Osteoblast (primary cell): Measurements from ENCODE around the gene DPP6. TPM values are rescaled to one million over a fixed set of nuclear protein-coding genes. Genes with fewer than 3 reads are reported as not detected.
"Not testable (repeated sequence)": the region's sequence is repeated elsewhere in the genome, so short reads cannot be mapped to it uniquely, and the experiment has no call there.

Experiments
- DNase-seq: peaks from one replicate; pipeline ENCODE4 v3.0.0; 2011; ENCODE audit warnings: low spot score, mixed read lengths; ENCODE audit not compliant: insufficient read length; ENCODE audit errors: missing footprints
- H2AFZ ChIP-seq: 2 replicates; pipeline ENCODE4 v1.6.0; 2011; ENCODE audit warnings: mild to moderate bottlenecking, low read length
- H3K27ac ChIP-seq: 2 replicates; pipeline ENCODE4 v1.5.1; 2011; ENCODE audit warnings: mild to moderate bottlenecking, low read depth, low read length, moderate library complexity
- H3K27me3 ChIP-seq: 2 replicates; pipeline ENCODE4 v1.6.0; 2012; ENCODE audit warnings: mild to moderate bottlenecking, control low read depth, inconsistent platforms, low read length, moderate library complexity; ENCODE audit not compliant: insufficient read depth
- H3K36me3 ChIP-seq: 2 replicates; pipeline ENCODE4 v1.5.1; 2011; ENCODE audit warnings: mild to moderate bottlenecking, low read length, control low read depth, moderate library complexity; ENCODE audit not compliant: insufficient read depth
- H3K4me1 ChIP-seq: 2 replicates; pipeline ENCODE4 v1.5.1; 2011; ENCODE audit warnings: mild to moderate bottlenecking, low read length, control low read depth, moderate library complexity; ENCODE audit not compliant: insufficient read depth
- H3K4me2 ChIP-seq: 2 replicates; pipeline ENCODE4 v1.6.0; 2011; ENCODE audit warnings: mild to moderate bottlenecking, low read length; ENCODE audit not compliant: insufficient read depth
- H3K4me3 ChIP-seq: fragments of 200-600 bp; sonication (generic); 3 replicates; pipeline ENCODE4 v1.5.1; 2012; ENCODE audit warnings: mild to moderate bottlenecking, low read length, inconsistent platforms; ENCODE audit not compliant: insufficient read depth
- H3K79me2 ChIP-seq: 2 replicates; pipeline ENCODE4 v1.6.0; 2012; ENCODE audit warnings: mild to moderate bottlenecking, low read length, control low read depth, inconsistent platforms; ENCODE audit not compliant: insufficient read depth
- H3K9me3 ChIP-seq: 2 replicates; pipeline ENCODE4 v1.5.1; 2011; ENCODE audit warnings: low read depth, low read length, control low read depth
- H4K20me1 ChIP-seq: 2 replicates; pipeline ENCODE4 v1.6.0; 2012; ENCODE audit warnings: mild to moderate bottlenecking, low read length, control low read depth; ENCODE audit not compliant: insufficient read depth
- total RNA-seq: library from RNA; depleted of rRNA; stranded (reverse); fragments of >200 nt; gene quantifications from 2 replicates; pipeline ENCODE4 v1.2.3, GENCODE V29; 2012

The DPP6 gene
- total RNA-seq, 1 donor: not detected

DNA sequence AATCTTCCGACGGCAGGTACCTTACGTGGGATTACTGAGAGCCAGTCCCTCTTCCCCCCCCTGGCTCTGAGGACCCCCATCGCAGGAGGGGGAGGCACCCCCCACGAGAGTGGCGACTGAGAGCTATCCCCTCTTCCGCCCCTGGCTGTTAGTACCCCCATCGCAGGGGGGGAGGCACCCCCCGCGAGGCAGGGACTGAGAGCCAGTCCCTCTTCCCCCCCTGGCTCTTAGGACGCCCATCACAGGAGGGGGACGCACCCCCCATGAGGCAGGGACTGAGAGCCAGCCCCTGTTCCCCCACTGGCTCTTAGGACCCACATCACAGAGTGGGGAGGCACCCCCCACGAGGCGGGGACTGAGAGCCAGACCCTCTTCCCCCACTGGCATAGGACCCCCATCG lies 8.4 kb downstream of the DPP6 start:
- H3K36me3 ChIP-seq, H3K4me1 ChIP-seq: not testable (repeated sequence)

DNA sequence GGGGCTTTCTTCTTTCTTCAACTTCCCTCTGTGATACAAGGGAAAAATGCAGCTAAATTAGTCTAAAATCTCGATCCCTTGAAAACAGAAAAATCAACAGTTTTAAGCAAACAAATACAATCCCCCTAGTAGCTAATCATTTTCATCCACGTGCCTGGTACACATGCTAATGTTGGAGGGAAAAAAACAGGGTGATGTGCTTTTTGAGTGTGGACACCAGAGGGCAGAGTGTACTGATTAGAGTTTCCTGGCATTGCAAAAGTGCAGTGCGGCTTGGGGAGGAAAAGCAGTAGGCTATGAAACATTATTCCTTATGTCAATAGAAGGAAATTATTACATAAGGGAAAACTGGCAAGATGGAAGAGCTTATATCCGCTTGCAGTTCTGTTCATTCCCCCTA lies 19.6 kb downstream of the DPP6 start:
- H3K4me3 ChIP-seq, H3K9me3 ChIP-seq, H3K36me3 ChIP-seq, H3K4me2 ChIP-seq, H4K20me1 ChIP-seq, H3K27ac ChIP-seq, H3K27me3 ChIP-seq, H2AFZ ChIP-seq, DNase-seq, H3K4me1 ChIP-seq, H3K79me2 ChIP-seq: not testable (repeated sequence)

More for the DNA sequence above, 8.4 kb downstream of the DPP6 start:
- H3K27me3 ChIP-seq, H3K9me3 ChIP-seq, H3K4me3 ChIP-seq, DNase-seq, H2AFZ ChIP-seq, H4K20me1 ChIP-seq, H3K79me2 ChIP-seq, H3K27ac ChIP-seq, H3K4me2 ChIP-seq: not testable (repeated sequence)

DNA sequence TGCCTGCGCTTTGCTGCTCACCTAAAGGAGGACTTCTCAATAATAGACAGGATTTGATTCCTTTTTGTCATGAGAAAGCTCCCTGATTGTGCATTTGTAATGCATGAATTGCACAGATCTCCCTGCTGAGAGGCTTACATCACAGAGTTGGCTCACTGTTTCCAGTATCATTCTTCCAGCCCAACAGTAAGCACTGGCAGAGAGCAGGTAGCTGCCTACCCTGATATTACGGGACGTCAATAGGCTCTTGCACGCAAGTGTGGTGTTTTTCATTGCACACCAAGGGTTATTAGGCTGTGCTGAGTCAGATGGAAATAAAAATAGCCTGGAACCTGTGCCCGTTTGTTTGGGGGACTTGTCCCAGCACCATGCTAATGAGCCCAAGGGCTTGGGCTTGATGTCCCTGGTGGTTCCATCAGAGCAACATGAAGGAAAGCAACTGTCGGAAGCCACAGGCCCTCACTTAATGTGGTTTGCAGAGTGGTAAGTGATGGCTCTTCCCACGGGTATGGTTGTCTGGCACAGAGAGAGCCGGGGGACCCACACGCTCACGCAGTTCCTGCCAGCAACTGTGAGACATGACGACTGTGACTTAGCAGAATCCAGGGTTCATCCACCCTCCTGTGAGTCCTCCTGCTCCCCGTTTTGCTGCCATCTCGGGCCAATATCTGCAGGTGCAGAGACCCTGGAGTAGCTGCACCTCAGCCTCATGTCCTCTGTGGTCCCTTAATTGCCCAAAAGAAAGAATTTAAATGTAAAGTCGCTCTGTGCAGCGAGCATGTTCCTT lies 20.4 kb downstream of the DPP6 start:
- DNase-seq, H3K4me1 ChIP-seq, H3K4me2 ChIP-seq, H2AFZ ChIP-seq, H3K36me3 ChIP-seq, H3K27ac ChIP-seq, H3K9me3 ChIP-seq, H3K4me3 ChIP-seq, H3K27me3 ChIP-seq, H3K79me2 ChIP-seq, H4K20me1 ChIP-seq: not testable (repeated sequence)

DNA sequence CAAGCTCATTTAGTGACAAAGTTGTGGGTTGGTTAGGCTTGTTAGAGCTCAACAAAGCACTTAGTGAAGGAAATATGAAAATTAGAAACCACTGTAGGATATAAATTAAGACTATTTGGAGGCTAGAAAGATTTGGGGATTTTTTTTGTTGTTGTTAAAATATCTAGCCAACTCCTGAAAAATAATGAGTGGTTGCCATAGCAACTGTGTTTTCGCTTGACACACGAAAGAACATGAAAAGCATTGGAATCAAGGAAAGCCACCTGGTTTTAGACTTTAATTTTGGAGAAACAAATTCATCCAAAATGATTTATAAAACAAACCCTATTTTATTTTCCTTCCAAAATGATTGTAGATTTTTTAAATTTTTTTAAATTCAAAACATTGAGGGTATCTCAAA lies 26.3 kb downstream of the DPP6 start:
- H3K4me1 ChIP-seq, H2AFZ ChIP-seq, H3K9me3 ChIP-seq, H3K27ac ChIP-seq, H3K36me3 ChIP-seq, H3K79me2 ChIP-seq, DNase-seq, H3K4me2 ChIP-seq, H3K27me3 ChIP-seq, H4K20me1 ChIP-seq, H3K4me3 ChIP-seq: not testable (repeated sequence)

DNA sequence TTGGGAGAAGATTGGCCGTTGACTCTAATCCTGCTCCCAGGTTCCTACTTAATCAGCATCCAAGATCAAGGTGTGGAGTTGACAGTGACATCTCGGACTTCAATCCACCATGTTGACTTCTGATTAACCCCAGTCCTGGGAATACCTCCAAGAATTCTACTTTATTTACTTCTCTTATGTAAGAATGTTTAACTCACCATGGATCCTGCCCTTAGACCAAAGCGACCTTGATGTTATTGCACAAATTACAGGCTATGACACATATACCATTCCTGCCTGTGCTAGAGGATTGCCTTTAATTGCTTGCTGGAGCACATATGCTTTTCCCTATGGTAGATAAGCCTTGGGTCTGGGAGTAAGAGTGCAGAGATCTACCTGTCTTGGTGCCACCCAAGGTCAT lies 28.1 kb downstream of the DPP6 start:
- H3K27ac ChIP-seq, H4K20me1 ChIP-seq, H2AFZ ChIP-seq, H3K79me2 ChIP-seq, H3K4me1 ChIP-seq, H3K4me2 ChIP-seq, H3K36me3 ChIP-seq, H3K27me3 ChIP-seq, DNase-seq, H3K9me3 ChIP-seq, H3K4me3 ChIP-seq: not testable (repeated sequence)

DNA sequence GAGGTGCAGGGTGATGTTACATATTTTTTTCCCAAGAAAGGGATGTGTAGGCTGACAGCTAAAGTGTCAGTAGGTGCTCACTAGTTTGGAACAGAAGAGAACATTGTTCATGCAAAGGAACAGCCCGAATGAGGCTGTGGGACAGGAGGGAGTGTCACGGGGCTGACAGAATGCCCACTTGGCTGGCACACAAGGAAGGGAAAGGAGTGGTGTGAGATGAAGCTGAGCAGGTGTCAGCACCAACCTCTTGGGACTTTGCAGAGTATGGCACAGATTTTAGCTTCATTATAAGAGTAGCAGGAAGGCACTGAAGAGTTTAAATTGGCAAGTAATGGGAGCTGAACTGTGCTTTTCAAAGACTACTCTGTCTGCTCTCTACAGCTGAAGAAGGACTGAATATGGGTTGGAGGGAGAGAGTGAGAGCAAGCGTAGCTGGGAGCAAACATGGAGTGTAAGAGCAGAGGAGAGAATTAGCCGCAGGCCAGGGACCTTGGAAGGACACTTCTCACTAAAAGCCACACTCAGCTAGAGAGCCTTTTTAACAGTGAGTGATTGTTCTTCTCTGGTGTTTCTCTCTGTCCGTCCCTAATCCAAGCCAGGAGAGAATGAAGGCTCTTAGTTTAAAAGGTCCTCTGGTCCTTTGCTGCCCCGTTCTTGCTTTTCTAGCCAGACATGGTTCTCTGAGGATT lies 35.0 kb downstream of the DPP6 start:
- not testable (repeated sequence) for H2AFZ ChIP-seq, DNase-seq, H3K4me1 ChIP-seq, H3K4me2 ChIP-seq, H3K79me2 ChIP-seq, H3K4me3 ChIP-seq, H3K27me3 ChIP-seq, H3K27ac ChIP-seq, H3K36me3 ChIP-seq, H3K9me3 ChIP-seq, H4K20me1 ChIP-seq

DNA sequence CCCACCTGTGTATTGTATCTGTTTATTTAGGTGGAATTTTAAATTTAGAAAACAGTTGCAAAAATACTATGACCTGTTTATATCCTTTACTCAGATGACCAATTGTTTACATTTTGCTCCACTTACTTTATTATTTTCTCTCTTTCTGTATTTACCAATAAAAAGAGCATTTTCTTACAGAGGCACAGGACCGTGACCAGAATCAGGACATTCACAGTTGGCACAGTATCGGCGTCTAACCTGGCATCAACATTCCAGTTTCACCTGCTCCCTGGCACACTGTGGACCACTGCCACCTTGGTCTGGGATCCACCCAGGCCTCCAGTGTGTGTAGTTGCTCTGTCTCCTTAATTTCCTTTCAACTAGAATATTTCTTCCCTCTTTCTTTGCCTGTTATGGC lies 39.9 kb downstream of the DPP6 start:
- not testable (repeated sequence) for H3K4me2 ChIP-seq, H3K27ac ChIP-seq, H3K79me2 ChIP-seq, H3K4me3 ChIP-seq, H4K20me1 ChIP-seq, H3K9me3 ChIP-seq, H3K27me3 ChIP-seq, H3K4me1 ChIP-seq, H2AFZ ChIP-seq, H3K36me3 ChIP-seq, DNase-seq

DNA sequence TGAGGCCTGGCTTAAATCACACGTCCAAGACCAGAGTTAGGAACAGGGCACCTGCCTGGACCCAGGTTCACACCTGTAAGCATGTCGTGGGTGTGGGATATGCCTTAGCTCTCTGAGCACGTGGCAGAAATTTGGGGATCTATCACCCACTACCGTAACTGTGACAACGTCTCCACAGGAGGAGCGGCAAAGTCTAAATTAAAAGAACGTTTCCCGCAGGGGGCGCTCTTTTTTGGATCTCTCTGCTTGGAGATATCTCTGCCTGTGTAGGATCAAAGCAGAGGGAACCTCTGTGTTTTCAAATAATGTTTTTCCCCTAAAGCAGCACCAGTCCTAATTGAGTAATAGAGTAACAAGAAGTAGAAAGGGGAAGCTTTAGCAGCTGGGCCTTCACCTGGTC lies 43.0 kb downstream of the DPP6 start:
- H3K4me1 ChIP-seq, H3K4me2 ChIP-seq, H3K4me3 ChIP-seq, H2AFZ ChIP-seq, H3K36me3 ChIP-seq, DNase-seq, H4K20me1 ChIP-seq, H3K27ac ChIP-seq, H3K79me2 ChIP-seq, H3K9me3 ChIP-seq, H3K27me3 ChIP-seq: not testable (repeated sequence)

DNA sequence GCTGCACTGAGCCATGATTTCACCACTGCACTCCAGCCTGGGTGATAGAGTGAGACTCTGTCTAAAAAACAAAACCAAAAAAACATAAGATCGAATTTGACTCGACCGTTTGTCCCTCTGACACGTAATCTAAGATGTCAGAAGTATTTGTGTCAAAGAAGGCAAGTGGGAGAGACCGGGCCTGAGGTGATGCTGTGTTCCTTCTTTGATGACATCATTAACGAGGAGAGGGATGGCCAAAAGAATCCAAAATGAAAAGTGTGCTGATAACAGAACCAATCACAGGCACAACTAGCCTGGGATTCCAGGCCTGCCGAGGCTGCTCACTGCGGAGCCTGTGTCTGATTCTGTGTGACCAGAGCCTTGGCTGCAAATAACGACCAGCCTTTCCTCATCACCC lies 52.9 kb downstream of the DPP6 start:
- H3K4me3 ChIP-seq, H3K9me3 ChIP-seq, H3K79me2 ChIP-seq, H3K27me3 ChIP-seq, H4K20me1 ChIP-seq, H3K27ac ChIP-seq, H3K4me2 ChIP-seq, H3K4me1 ChIP-seq, H2AFZ ChIP-seq, H3K36me3 ChIP-seq, DNase-seq: not testable (repeated sequence)
